ENCODE measurements around the gene TTLL8. TPM values are rescaled to one million over a fixed set of nuclear protein-coding genes. Genes with fewer than 3 reads are reported as not detected.
"Not testable (repeated sequence)": the region's sequence is repeated elsewhere in the genome, so short reads cannot be mapped to it uniquely, and the experiment has no call there.

TTLL8 gene
- total RNA-seq, 4 donors from 2014 or later, result not detected

- WGBS, 2 donors, result 74 to 91% methylated on average over 14 to 23 of the region's 83 CpGs
- H3K4me3 ChIP-seq, result peak within 1 kb of the TSS in 1 of 4 donors; percentile 5
- H3K27me3 ChIP-seq, result peaks cover 0 to 14% (median 0%) of the 10 kb centered on the region in 4 donors
- H3K9me3 ChIP-seq, result no peaks in the 10 kb centered on the region
- no peak for DNase-seq
- no peaks in the 10 kb centered on the region for H3K4me1 ChIP-seq
- TF ChIP-seq, protein P1, sequence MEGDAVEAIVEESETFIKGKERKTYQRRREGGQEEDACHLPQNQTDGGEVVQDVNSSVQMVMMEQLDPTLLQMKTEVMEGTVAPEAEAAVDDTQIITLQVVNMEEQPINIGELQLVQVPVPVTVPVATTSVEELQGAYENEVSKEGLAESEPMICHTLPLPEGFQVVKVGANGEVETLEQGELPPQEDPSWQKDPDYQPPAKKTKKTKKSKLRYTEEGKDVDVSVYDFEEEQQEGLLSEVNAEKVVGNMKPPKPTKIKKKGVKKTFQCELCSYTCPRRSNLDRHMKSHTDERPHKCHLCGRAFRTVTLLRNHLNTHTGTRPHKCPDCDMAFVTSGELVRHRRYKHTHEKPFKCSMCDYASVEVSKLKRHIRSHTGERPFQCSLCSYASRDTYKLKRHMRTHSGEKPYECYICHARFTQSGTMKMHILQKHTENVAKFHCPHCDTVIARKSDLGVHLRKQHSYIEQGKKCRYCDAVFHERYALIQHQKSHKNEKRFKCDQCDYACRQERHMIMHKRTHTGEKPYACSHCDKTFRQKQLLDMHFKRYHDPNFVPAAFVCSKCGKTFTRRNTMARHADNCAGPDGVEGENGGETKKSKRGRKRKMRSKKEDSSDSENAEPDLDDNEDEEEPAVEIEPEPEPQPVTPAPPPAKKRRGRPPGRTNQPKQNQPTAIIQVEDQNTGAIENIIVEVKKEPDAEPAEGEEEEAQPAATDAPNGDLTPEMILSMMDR (IDR thresholded peaks at IDR 0.05), result no peak
- intact Hi-C loops (cut with DNase I), result no loop called here
- no peak within 1 kb of the TSS for H3K27ac ChIP-seq
- no peaks in the 10 kb centered on the region for H3K36me3 ChIP-seq
Measured at GRCh38 chr22:50089682-50090411, 31.7 kb upstream of the TTLL8 start, which contains the start of gene MOV10L1. TSS of gene MOV10L1 (plus strand) at chr22:50090006. CDS start at chr22:50090089, 83 bp downstream.

DNA sequence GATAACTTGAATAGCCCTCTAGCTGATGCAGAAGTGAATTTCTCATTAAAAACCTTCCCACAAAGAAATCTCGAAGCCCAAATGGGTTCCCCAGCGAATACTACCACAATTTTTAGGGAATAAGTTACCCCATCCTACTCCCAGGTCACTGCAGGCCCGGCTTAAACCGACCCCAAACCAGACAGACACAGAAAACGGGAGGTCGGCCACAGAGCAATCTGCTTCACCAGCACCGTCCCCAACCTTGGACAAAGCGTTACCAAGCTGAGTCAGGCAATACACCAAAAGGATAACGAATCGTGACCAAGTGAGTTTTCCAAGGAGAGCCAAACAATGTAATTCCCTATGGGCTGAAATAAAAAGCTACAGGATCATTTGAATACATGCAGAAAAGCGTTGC lies 31.1 kb upstream of the TTLL8 start:
- H3K27ac ChIP-seq, result no peak overlapping the region
- H3K36me3 ChIP-seq, result no peaks in the 10 kb centered on the region
- intact Hi-C loops (cut with DNase I), result no loop called here
- no peaks in the 10 kb centered on the region for H3K9me3 ChIP-seq
- WGBS, 2 donors, result 84 to 87% methylated on average over 11 of the region's 11 CpGs
- peaks cover 0 to 13% (median 0%) of the 10 kb centered on the region in 4 donors for H3K27me3 ChIP-seq
- no peaks in the 10 kb centered on the region for H3K4me1 ChIP-seq
- no peak for DNase-seq
- TF ChIP-seq POLR2A (IDR thresholded peaks at IDR 0.05), result no peak
- TF ChIP-seq, protein P1 (IDR thresholded peaks at IDR 0.05), result no peak
- H3K4me3 ChIP-seq, result no peak overlapping the region

GRCh38 chr22:50088096-50088495 lies 30.0 kb upstream of the TTLL8 start:
- 88 to 93% methylated on average over 6 to 11 of the region's 12 CpGs for whole genome bisulfite sequencing, 2 donors
- no peak for DNase-seq
- no peaks in the 10 kb centered on the region for H3K9me3 ChIP-seq
- no peak overlapping the region for H3K4me3 ChIP-seq
- H3K4me1 ChIP-seq, result peaks cover 4 to 9% (median 7%) of the 10 kb centered on the region in 3 donors
- intact Hi-C loops (cut with DNase I), result no loop called here
- H3K27me3 ChIP-seq, result peaks cover 0 to 24% (median 0%) of the 10 kb centered on the region in 4 donors
- no peaks in the 10 kb centered on the region for H3K36me3 ChIP-seq
- H3K27ac ChIP-seq, result no peak overlapping the region
- TF ChIP-seq POLR2A (IDR thresholded peaks at IDR 0.05), result no peak
- TF ChIP-seq, protein P1 (IDR thresholded peaks at IDR 0.05), result no peak

GRCh38 chr22:50087646-50088045 lies 29.5 kb upstream of the TTLL8 start:
- WGBS, 2 donors, result 89 to 98% methylated on average over 8 to 9 of the region's 12 CpGs
- intact Hi-C loops (cut with DNase I), result no loop called here
- H3K4me1 ChIP-seq, result peaks cover 4 to 13% (median 7%) of the 10 kb centered on the region in 3 donors
- H3K27me3 ChIP-seq, result peaks cover 0 to 28% (median 0%) of the 10 kb centered on the region in 4 donors
- H3K36me3 ChIP-seq, result no peaks in the 10 kb centered on the region
- DNase-seq, result no peak
- no peaks in the 10 kb centered on the region for H3K9me3 ChIP-seq
- H3K27ac ChIP-seq, result no peak overlapping the region
- no peak overlapping the region for H3K4me3 ChIP-seq
- TF ChIP-seq, protein P1 (IDR thresholded peaks at IDR 0.05), result no peak
- no peak for TF ChIP-seq POLR2A (IDR thresholded peaks at IDR 0.05)

- H3K36me3 ChIP-seq; H3K9me3 ChIP-seq; intact Hi-C loops (cut with DNase I); H3K4me3 ChIP-seq; DNase-seq: not testable (repeated sequence)
- peaks cover 4 to 20% (median 7%) of the 10 kb centered on the region in 3 donors for H3K4me1 ChIP-seq
- peaks cover 0 to 34% (median 0%) of the 10 kb centered on the region in 4 donors for H3K27me3 ChIP-seq
- peak overlapping the region in 1 of 4 donors; percentile 33 for H3K27ac ChIP-seq
- 83 to 98% methylated on average over 4 of the region's 4 CpGs for WGBS, 2 donors
Measured at GRCh38 chr22:50086975-50087374, 28.9 kb upstream of the TTLL8 start.
